ENCODE data around the gene FDX1. TPM values are rescaled to one million over a fixed set of nuclear protein-coding genes. Genes with fewer than 3 reads are reported as not detected.

The FDX1 gene
- total and polyA plus RNA-seq, 2 of the 13 experiments (the other 11 are each of a cell fraction or from before 2014, with no cell fraction given) = 4.5 to 13.1 TPM

DNA sequence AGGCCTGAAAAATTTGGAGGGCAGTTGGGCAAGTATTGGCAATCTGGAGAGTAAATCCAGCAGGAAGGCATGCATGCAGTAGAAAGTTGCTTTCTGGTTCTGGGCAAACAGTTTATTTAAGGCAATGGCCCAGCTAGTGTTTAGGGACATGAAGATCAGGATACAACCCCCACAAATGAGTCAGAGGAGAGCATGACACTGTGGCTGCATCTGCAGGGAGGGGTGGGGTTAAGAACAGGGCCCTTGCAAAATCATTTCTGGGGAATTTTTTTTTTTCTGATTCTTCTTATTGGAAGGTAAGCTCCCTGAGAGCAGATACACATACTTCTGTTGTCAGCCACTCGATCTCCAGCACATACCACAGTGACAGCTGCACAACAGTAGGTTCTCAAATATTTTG lies 61.1 kb downstream of the FDX1 start:
- no peak overlapping the region for H3K27ac ChIP-seq (ENCODE audit: extremely low read length, insufficient read depth, low read length)
- no peaks in the 10 kb centered on the region for H3K79me2 ChIP-seq (ENCODE audit: insufficient read depth, low read length)
- TF ChIP-seq ZNF549 (CRISPR knock-in tag; IDR thresholded peaks at IDR 0.05) (no peak), CHD2 (IDR thresholded peaks at IDR 0.05; ENCODE audit: low read depth, low read length) (no peak), ZNF282 (IDR thresholded peaks at IDR 0.05; ENCODE audit: partially characterized antibody) (no peak), ZFYVE20 (CRISPR knock-in tag; IDR thresholded peaks at IDR 0.05; ENCODE audit: borderline replicate concordance, low read depth) (no peak), ZKSCAN1 (IDR thresholded peaks at IDR 0.05; ENCODE audit: low read length) (no peak), ZBTB42 (CRISPR knock-in tag; IDR thresholded peaks at IDR 0.05) (no peak), ADNP (CRISPR knock-in tag; IDR thresholded peaks at IDR 0.05) (no peak), FOXC1 (CRISPR knock-in tag; IDR thresholded peaks at IDR 0.05; ENCODE audit: borderline replicate concordance) (no peak), ARHGAP35 (CRISPR knock-in tag; IDR thresholded peaks at IDR 0.05; ENCODE audit: borderline replicate concordance) (no peak), ZFP90 (CRISPR knock-in tag; IDR thresholded peaks at IDR 0.05; ENCODE audit: borderline replicate concordance) (no peak)
- TF ChIP-seq, protein P1, sequence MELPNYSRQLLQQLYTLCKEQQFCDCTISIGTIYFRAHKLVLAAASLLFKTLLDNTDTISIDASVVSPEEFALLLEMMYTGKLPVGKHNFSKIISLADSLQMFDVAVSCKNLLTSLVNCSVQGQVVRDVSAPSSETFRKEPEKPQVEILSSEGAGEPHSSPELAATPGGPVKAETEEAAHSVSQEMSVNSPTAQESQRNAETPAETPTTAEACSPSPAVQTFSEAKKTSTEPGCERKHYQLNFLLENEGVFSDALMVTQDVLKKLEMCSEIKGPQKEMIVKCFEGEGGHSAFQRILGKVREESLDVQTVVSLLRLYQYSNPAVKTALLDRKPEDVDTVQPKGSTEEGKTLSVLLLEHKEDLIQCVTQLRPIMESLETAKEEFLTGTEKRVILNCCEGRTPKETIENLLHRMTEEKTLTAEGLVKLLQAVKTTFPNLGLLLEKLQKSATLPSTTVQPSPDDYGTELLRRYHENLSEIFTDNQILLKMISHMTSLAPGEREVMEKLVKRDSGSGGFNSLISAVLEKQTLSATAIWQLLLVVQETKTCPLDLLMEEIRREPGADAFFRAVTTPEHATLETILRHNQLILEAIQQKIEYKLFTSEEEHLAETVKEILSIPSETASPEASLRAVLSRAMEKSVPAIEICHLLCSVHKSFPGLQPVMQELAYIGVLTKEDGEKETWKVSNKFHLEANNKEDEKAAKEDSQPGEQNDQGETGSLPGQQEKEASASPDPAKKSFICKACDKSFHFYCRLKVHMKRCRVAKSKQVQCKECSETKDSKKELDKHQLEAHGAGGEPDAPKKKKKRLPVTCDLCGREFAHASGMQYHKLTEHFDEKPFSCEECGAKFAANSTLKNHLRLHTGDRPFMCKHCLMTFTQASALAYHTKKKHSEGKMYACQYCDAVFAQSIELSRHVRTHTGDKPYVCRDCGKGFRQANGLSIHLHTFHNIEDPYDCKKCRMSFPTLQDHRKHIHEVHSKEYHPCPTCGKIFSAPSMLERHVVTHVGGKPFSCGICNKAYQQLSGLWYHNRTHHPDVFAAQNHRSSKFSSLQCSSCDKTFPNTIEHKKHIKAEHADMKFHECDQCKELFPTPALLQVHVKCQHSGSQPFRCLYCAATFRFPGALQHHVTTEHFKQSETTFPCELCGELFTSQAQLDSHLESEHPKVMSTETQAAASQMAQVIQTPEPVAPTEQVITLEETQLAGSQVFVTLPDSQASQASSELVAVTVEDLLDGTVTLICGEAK (IDR thresholded peaks at IDR 0.05) = no peak
- TF ChIP-seq, protein P1 (CRISPR knock-in tag; IDR thresholded peaks at IDR 0.05) = no peak
- TF ChIP-seq, protein P2, sequence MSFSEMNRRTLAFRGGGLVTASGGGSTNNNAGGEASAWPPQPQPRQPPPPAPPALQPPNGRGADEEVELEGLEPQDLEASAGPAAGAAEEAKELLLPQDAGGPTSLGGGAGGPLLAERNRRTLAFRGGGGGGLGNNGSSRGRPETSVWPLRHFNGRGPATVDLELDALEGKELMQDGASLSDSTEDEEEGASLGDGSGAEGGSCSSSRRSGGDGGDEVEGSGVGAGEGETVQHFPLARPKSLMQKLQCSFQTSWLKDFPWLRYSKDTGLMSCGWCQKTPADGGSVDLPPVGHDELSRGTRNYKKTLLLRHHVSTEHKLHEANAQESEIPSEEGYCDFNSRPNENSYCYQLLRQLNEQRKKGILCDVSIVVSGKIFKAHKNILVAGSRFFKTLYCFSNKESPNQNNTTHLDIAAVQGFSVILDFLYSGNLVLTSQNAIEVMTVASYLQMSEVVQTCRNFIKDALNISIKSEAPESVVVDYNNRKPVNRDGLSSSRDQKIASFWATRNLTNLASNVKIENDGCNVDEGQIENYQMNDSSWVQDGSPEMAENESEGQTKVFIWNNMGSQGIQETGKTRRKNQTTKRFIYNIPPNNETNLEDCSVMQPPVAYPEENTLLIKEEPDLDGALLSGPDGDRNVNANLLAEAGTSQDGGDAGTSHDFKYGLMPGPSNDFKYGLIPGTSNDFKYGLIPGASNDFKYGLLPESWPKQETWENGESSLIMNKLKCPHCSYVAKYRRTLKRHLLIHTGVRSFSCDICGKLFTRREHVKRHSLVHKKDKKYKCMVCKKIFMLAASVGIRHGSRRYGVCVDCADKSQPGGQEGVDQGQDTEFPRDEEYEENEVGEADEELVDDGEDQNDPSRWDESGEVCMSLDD (CRISPR knock-in tag; IDR thresholded peaks at IDR 0.05; ENCODE audit: borderline replicate concordance) = no peak
- FAIRE-seq = no peak
- H3K4me3 ChIP-seq (replicated peaks in 1 of 3; ENCODE audit: insufficient read depth in 1 of 3, low read depth in 2 of 3, low read length in 3 of 3) = no peak overlapping the region
- in situ Hi-C loops (cut with HindIII; ENCODE audit: extremely low pct_ligation_motif_present, low pct_unique_long_range_greater_than_20kb) = no loop called here
- H3K9ac ChIP-seq (ENCODE audit: insufficient read depth, low read depth, low read length) = no peak overlapping the region
- H3K9me3 ChIP-seq (ENCODE audit: low read length) = no peaks in the 10 kb centered on the region
- no TSS peak for BruUV-seq (replicated peaks)
- ChIA-PET CTCF (ENCODE audit: low intra/inter-chr PET ratio, low total read pairs) (no interaction called here), POLR2A (no interaction called here)
- intact Hi-C loops (cut with micrococcal nuclease; ENCODE audit: unreplicated experiment) = no loop called here
- H2AFZ ChIP-seq (ENCODE audit: low read length) = no peak overlapping the region
- H3K36me3 ChIP-seq (replicated peaks in 1 of 2; ENCODE audit: control insufficient read depth in 1 of 2, insufficient read depth in 2 of 2, low read length in 2 of 2) = no peaks in the 10 kb centered on the region
- no peaks in the 10 kb centered on the region for H4K20me1 ChIP-seq (ENCODE audit: insufficient read depth, low read length)
- peaks cover 0 to 5% of the 10 kb centered on the region in 2 experiments; a peak in 1 of 5 replicates for H3K27me3 ChIP-seq (ENCODE audit: control insufficient read depth in 1 of 2, insufficient read depth in 2 of 2, low read length in 2 of 2)
- no peak for DNase-seq (ENCODE audit: low spot score)
- ATAC-seq = no peak
- H3K4me1 ChIP-seq (ENCODE audit: insufficient read depth, low read length) = no peaks in the 10 kb centered on the region
- WGBS (ENCODE audit: low lambda C conversion rate) = 9% methylated on average over 1 of the region's 1 CpG
- H3K4me2 ChIP-seq (ENCODE audit: low read depth, low read length) = no peak overlapping the region

Measured in HepG2 (cell line).